ENCODE measurements around the gene KIF4A. TPM values are rescaled to one million over a fixed set of nuclear protein-coding genes. Genes with fewer than 3 reads are reported as not detected.

KIF4A gene
- total and polyA plus RNA-seq, 2 of the 4 experiments (the other 2 are of a cell fraction), result 10.0 to 19.0 TPM

GRCh38 chrX:70343435-70343834 is 53.5 kb downstream of the KIF4A start:
- Histone ChIP-seq H3K9me1 (ENCODE audit: insufficient read depth, low read length) (no peaks in the 10 kb centered on the region), H2BK15ac (ENCODE audit: low read depth, low read length) (no peak overlapping the region), H3K27ac (ENCODE audit: insufficient read depth, low read length) (no peak overlapping the region), H3K18ac (ENCODE audit: low read depth, low read length) (no peak overlapping the region), H4K5ac (ENCODE audit: low read depth, low read length) (no peak overlapping the region), H3K4me2 (ENCODE audit: low read depth, low read length) (no peak overlapping the region), H2BK20ac (ENCODE audit: low read depth, low read length) (no peak overlapping the region), H3K27me3 (ENCODE audit: control insufficient read depth, insufficient read depth, low read length) (no peaks in the 10 kb centered on the region), H4K91ac (ENCODE audit: insufficient read depth, low read depth, low read length) (no peak overlapping the region), H3K79me1 (ENCODE audit: low read depth in 1 of 2, low read length in 2 of 2) (no peaks in the 10 kb centered on the region), H3K56ac (ENCODE audit: extremely low read depth, insufficient read depth, low read length) (no peak overlapping the region), H4K20me1 (ENCODE audit: insufficient read depth, low read length) (no peaks in the 10 kb centered on the region), H4K8ac (ENCODE audit: low read depth in 2 of 2, low read length in 2 of 2) (no peak overlapping the region), H2AK9ac (replicated peaks; ENCODE audit: low read depth, low read length, poor library complexity) (no peak overlapping the region), H3K4ac (ENCODE audit: low read depth, low read length) (no peak overlapping the region), H3K14ac (replicated peaks; ENCODE audit: low read depth, low read length) (no peak overlapping the region), H2AFZ (replicated peaks; ENCODE audit: low read length, poor library complexity) (no peak overlapping the region), H3K23ac (ENCODE audit: low read depth, low read length) (no peak overlapping the region), H3K9ac (ENCODE audit: low read depth, low read length) (no peak overlapping the region), H2BK5ac (ENCODE audit: low read depth, low read length, poor library complexity, severe bottlenecking) (no peak overlapping the region), H2BK120ac (ENCODE audit: low read depth, low read length) (no peak overlapping the region), H3K36me3 (ENCODE audit: control insufficient read depth, insufficient read depth, low read length) (no peaks in the 10 kb centered on the region; the same call in 1 of the 2 replicates), H3K4me3 (ENCODE audit: insufficient read depth, low read depth, low read length) (no peak overlapping the region), H3K4me1 (ENCODE audit: control insufficient read depth, insufficient read depth, low read length) (no peaks in the 10 kb centered on the region), H2AK5ac (ENCODE audit: low read depth, low read length) (no peak overlapping the region), H3K9me3 (ENCODE audit: control insufficient read depth, insufficient read depth, low read length) (no peaks in the 10 kb centered on the region)
- DNase-seq (no peak), ATAC-seq (ENCODE audit: low read depth) (no peak)
- CTCF ChIA-PET, result interaction anchor here (0.7 kb wide), 1 partner anchor 1654 kb away, joined by 4 read pairs; no protein-coding TSS in a partner anchor
- POLR2A ChIA-PET (ENCODE audit: unreplicated experiment), result no interaction called here
- in situ Hi-C loops (cut with MboI; ENCODE audit: low sequenced_read_pairs) (no loop called here), intact Hi-C loops (cut with micrococcal nuclease) (no loop called here), dilution Hi-C loops (cut with HindIII; ENCODE audit: low sequenced_read_pairs, unreplicated experiment) (no loop called here)
- no CpG with 5 or more reads among the region's 7 CpGs for WGBS, 2 experiments (ENCODE audit: extremely low coverage in 2 of 2, insufficient read length in 1 of 2)
- no TSS peak for BruUV-seq (replicated peaks)
- TF ChIP-seq POLR2A (IDR thresholded peaks at IDR 0.05; ENCODE audit: low read depth, low read length) (no peak), USF2 (IDR thresholded peaks at IDR 0.05; ENCODE audit: low read depth, low read length) (no peak), RFX5 (IDR thresholded peaks at IDR 0.05; ENCODE audit: low read depth, low read length) (no peak), SMC3 (IDR thresholded peaks at IDR 0.05; ENCODE audit: low read depth, low read length) (no peak), MAZ (IDR thresholded peaks at IDR 0.05; ENCODE audit: borderline replicate concordance, low read depth, low read length) (no peak), CEBPB (IDR thresholded peaks at IDR 0.05; ENCODE audit: low read depth, low read length) (no peak), NFE2L2 (IDR thresholded peaks at IDR 0.05; ENCODE audit: low read depth, low read length) (no peak), FOS (IDR thresholded peaks at IDR 0.05; ENCODE audit: low read depth, low read length) (no peak), RCOR1 (IDR thresholded peaks at IDR 0.05; ENCODE audit: insufficient replicate concordance, low read length) (no peak), MAFK (IDR thresholded peaks at IDR 0.05; ENCODE audit: low read depth, low read length) (no peak), ELK1 (IDR thresholded peaks at IDR 0.05; ENCODE audit: borderline replicate concordance, low read depth, low read length) (no peak), RAD21 (IDR thresholded peaks at IDR 0.05; ENCODE audit: low read length) (no peak), CHD1 (IDR thresholded peaks at IDR 0.05; ENCODE audit: low read depth, low read length) (no peak), BHLHE40 (IDR thresholded peaks at IDR 0.05; ENCODE audit: low read depth, low read length) (no peak)
